Activated naive CD4-positive, alpha-beta T cell treated with anti-CD3 and anti-CD28 coated beads, Interleukin-2, amount 10 ng/mL, durations not matched to agents 7 days and 5 days (primary cell): ENCODE results near the gene SLC19A1.

ENCODE experiments used
- CTCF ChIA-PET: fragments of 350-600 bp; sonication (Branson Sonifier 250); formaldehyde crosslinking; loops from one replicate; lab custom pipeline; 2021; ENCODE audit warnings: antibody characterized with exemption; lab: Charles Lee
- DNase-seq: peaks from one replicate; pipeline ENCODE4 v3.0.0-alpha.2; 2020
- H3K27ac Mint-ChIP-seq: one replicate; pipeline ENCODE4 v1.8.0; 2021; ENCODE audit warnings: mild to moderate bottlenecking, moderate library complexity, mixed read lengths
- H3K27me3 Mint-ChIP-seq: one replicate; pipeline ENCODE4 v1.8.0; 2021; ENCODE audit warnings: mild to moderate bottlenecking, mixed read lengths
- H3K36me3 Mint-ChIP-seq: one replicate; pipeline ENCODE4 v1.8.0; 2021; ENCODE audit warnings: mixed read lengths
- H3K4me1 Mint-ChIP-seq: one replicate; pipeline ENCODE4 v1.8.0; 2021; ENCODE audit warnings: mixed read lengths
- H3K4me3 Mint-ChIP-seq: one replicate; pipeline ENCODE4 v1.8.0; 2021; ENCODE audit warnings: mild to moderate bottlenecking, moderate library complexity, mixed read lengths
- H3K9me3 Mint-ChIP-seq: one replicate; pipeline ENCODE4 v1.8.0; 2021; ENCODE audit warnings: mixed read lengths

Gene SLC19A1

DNA sequence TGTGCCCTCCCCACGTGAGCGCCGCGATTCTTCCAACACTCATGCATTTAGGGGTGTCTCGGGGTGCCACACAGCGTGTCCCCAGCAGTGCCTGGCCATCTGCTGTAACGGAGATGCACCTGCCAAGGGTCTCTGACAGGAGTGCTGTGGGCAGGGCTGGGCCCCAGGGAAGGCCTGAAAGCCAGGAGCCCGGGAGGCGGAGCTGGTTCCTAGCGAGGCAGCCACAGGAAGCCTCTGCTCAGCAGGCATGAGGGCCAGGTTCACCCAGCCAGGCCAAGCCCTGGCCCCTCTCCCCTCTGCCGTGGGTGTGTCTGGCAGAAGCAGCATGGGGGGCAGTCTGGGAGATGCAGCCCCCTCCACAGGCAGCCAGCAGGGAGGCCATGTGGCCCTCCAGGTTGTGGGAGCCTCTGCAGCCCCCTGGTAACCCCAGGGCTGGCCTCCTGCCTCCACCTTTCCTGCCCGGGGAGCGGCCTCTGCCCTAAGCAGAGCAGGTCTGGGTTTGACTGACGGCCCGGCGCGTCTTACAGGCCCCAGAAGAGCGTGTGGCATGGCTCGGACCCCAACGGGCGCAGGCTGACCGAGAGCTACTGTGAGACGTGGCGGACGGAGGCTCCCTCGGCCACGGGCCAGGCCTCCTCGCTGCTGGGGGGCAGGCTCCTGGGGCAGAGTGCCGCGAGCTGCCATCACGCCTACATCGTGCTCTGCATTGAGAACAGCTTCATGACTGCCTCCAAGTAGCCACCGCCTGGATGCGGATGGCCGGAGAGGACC lies 30.4 kb downstream of the SLC19A1 start:
- H3K36me3 Mint-ChIP-seq, result peaks cover 10% of the 10 kb centered on the region
- no peak overlapping the region for H3K27ac Mint-ChIP-seq
- H3K4me1 Mint-ChIP-seq, result peaks cover 6% of the 10 kb centered on the region
- CTCF ChIA-PET, result no interaction called here
- H3K9me3 Mint-ChIP-seq, result no peaks in the 10 kb centered on the region
- no peak overlapping the region for H3K4me3 Mint-ChIP-seq
- H3K27me3 Mint-ChIP-seq, result no peaks in the 10 kb centered on the region
- no peak for DNase-seq

GRCh38 chr21:45511007-45511406 lies 31.2 kb downstream of the SLC19A1 start:
- Mint-ChIP-seq H3K4me3 (no peak overlapping the region), H3K27me3 (no peaks in the 10 kb centered on the region), H3K36me3 (peaks cover 10% of the 10 kb centered on the region), H3K9me3 (no peaks in the 10 kb centered on the region), H3K27ac (no peak overlapping the region), H3K4me1 (peaks cover 6% of the 10 kb centered on the region)
- no peak for DNase-seq
- CTCF ChIA-PET, result no interaction called here

DNA sequence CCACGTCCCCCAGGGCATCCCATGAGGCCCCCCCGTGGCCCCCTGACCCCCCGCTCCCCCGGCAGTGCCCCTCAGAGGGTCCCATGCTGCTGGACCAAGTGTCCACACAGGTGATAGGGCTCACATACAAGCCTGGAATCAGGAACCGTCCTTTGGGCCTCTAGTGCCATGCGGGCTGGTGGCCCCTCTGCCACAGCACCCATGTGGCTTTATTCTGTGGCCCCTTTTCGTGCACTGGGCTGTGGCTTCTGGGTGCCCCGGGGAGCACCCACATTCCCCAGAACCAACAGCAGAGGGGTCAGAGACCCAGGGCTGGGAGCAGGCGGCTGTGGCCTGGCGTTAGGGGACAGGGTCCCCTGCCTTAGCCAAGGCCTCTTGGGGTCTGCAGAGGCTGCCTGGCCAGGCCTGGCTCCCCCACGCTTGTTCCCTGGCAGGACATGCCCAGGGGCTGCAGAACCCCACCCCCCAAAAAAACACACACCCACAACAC lies 31.7 kb downstream of the SLC19A1 start:
- DNase-seq, result no peak
- Mint-ChIP-seq H3K27me3 (no peaks in the 10 kb centered on the region), H3K4me3 (no peak overlapping the region), H3K27ac (no peak overlapping the region), H3K36me3 (peaks cover 10% of the 10 kb centered on the region), H3K9me3 (no peaks in the 10 kb centered on the region), H3K4me1 (peaks cover 6% of the 10 kb centered on the region)
- CTCF ChIA-PET, result no interaction called here

GRCh38 chr21:45509566-45510465 lies 32.4 kb downstream of the SLC19A1 start:
- Mint-ChIP-seq H3K9me3 (no peaks in the 10 kb centered on the region), H3K36me3 (peaks cover 7% of the 10 kb centered on the region), H3K4me1 (peaks cover 6% of the 10 kb centered on the region), H3K4me3 (no peak overlapping the region), H3K27me3 (no peaks in the 10 kb centered on the region), H3K27ac (no peak overlapping the region)
- CTCF ChIA-PET, result no interaction called here
- DNase-seq, result no peak

- Mint-ChIP-seq H3K27ac (no peak overlapping the region), H3K36me3 (peaks cover 4% of the 10 kb centered on the region), H3K9me3 (no peaks in the 10 kb centered on the region), H3K4me1 (peaks cover 3% of the 10 kb centered on the region), H3K4me3 (no peak overlapping the region), H3K27me3 (no peaks in the 10 kb centered on the region)
- no peak for DNase-seq
- CTCF ChIA-PET, result no interaction called here
These were observed 33.4 kb downstream of the SLC19A1 start for GRCh38 chr21:45508607-45509565.

GRCh38 chr21:45507888-45508508 lies 34.2 kb downstream of the SLC19A1 start:
- no peak overlapping the region for H3K4me3 Mint-ChIP-seq
- no peaks in the 10 kb centered on the region for H3K9me3 Mint-ChIP-seq
- H3K4me1 Mint-ChIP-seq, result no peaks in the 10 kb centered on the region
- H3K27ac Mint-ChIP-seq, result no peak overlapping the region
- H3K36me3 Mint-ChIP-seq, result peaks cover under 1% of the 10 kb centered on the region
- no peaks in the 10 kb centered on the region for H3K27me3 Mint-ChIP-seq
- CTCF ChIA-PET, result no interaction called here
- no peak for DNase-seq

- no peak for DNase-seq
- Mint-ChIP-seq H3K36me3 (no peaks in the 10 kb centered on the region), H3K9me3 (no peaks in the 10 kb centered on the region), H3K4me1 (no peaks in the 10 kb centered on the region), H3K4me3 (no peak overlapping the region), H3K27ac (no peak overlapping the region), H3K27me3 (no peaks in the 10 kb centered on the region)
- CTCF ChIA-PET, result no interaction called here
These were observed 34.7 kb downstream of the SLC19A1 start for GRCh38 chr21:45507523-45507875.

DNA sequence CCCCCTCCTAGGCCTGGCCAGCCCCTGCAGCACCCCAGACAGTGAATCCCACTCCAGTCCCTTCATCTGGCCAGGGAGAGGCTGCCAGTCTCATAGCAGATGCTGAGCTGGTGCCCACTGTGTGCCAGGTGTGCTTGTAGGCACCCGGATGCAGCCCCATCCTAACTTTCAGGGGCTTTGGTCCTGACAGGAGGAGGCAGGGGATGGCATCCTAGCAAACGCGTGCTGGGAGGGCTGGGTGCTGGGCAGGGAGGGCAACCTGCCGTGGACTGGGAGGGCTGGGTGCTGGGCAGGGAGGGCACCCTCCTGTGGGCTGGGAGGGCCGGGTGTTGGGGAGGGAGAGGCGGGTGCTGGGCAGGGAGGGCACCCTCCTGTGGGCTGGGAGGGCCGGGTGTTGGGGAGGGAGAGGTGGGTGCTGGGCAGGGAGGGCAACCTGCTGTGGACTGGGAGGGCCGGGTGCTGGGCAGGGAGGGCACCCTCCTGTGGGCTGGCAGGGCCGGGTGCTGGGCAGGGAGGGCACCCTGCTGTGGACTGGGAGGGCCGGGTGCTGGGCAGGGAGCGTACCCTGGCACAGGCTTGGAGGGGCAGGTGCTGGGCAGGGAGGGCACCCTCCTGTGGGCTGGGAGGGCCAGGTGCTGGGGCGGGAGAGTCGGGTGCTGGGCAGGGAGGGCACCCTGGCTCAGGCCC lies 35.3 kb downstream of the SLC19A1 start:
- Mint-ChIP-seq H3K4me1 (no peaks in the 10 kb centered on the region), H3K4me3 (no peak overlapping the region)
- CTCF ChIA-PET, result no interaction called here

DNA sequence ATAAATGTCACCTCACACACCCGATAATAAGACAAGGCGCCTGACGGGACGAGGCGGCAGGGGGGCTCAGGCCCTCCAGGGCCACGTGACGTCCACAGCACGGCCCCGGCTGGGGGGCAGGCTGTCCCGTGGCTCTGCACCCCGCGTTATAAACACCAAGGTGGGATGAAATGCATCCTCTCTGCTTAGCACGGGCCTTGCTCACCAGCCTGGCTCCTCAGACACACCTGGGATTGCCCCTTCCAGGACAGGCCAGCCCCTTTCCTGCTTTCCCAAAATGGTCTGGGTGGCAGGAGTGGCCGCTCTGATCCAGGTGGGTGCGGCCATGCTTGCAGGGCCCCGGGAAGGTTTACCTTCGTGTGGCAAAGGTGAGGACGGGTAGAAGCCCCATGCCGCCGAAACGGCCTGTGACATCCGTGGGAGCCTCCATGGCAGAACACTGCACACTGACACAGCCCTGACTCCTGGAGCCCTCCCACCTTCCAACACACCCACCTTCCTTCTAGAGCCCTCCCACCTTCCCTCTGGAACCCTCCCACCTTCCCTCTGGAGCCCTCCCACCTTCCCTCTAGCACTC lies 35.9 kb downstream of the SLC19A1 start:
- CTCF ChIA-PET, result no interaction called here
- Mint-ChIP-seq H3K9me3 (no peaks in the 10 kb centered on the region), H3K4me3 (no peak overlapping the region), H3K36me3 (no peaks in the 10 kb centered on the region), H3K4me1 (no peaks in the 10 kb centered on the region), H3K27me3 (no peaks in the 10 kb centered on the region), H3K27ac (no peak overlapping the region)
- DNase-seq, result no peak

More for the DNA sequence above, 35.3 kb downstream of the SLC19A1 start:
- Mint-ChIP-seq H3K27ac (no peak overlapping the region), H3K27me3 (no peaks in the 10 kb centered on the region), H3K36me3 (no peaks in the 10 kb centered on the region), H3K9me3 (no peaks in the 10 kb centered on the region)
- DNase-seq, result no peak

GRCh38 chr21:45505416-45506021 lies 36.7 kb downstream of the SLC19A1 start:
- Mint-ChIP-seq H3K9me3 (no peaks in the 10 kb centered on the region), H3K4me1 (no peaks in the 10 kb centered on the region), H3K27ac (no peak overlapping the region), H3K27me3 (no peaks in the 10 kb centered on the region), H3K4me3 (no peak overlapping the region), H3K36me3 (no peaks in the 10 kb centered on the region)
- no peak for DNase-seq
- CTCF ChIA-PET, result no interaction called here

GRCh38 chr21:45504516-45505415 lies 37.5 kb downstream of the SLC19A1 start:
- Mint-ChIP-seq H3K27ac (no peak overlapping the region), H3K9me3 (peaks cover 4% of the 10 kb centered on the region), H3K27me3 (no peaks in the 10 kb centered on the region), H3K4me1 (no peaks in the 10 kb centered on the region), H3K36me3 (no peaks in the 10 kb centered on the region), H3K4me3 (no peak overlapping the region)
- CTCF ChIA-PET, result no interaction called here
- DNase-seq, result no peak

DNA sequence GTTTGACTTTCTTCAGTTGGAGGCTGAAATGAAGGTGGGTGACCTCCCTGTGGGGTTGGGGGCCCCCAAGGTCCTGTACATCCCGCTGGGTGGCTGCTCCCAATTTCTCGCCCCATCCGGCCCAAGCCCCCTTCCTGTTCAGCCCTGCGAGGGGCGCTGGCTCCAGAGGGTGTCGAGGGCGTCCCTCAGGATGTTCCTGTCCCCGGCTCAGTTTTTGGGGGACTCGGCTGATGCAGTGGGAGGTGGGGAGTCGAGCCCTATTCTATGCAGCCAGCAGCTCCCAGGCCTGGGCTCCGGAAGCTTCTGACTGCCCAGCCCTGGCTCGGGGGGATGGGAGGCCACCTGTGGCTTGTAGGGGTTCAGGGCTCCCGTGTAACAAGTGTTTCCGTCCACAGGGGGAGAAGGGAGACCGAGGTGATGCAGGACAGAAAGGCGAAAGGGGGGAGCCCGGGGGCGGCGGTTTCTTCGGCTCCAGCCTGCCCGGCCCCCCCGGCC lies 38.2 kb downstream of the SLC19A1 start:
- Mint-ChIP-seq H3K9me3 (peaks cover 7% of the 10 kb centered on the region), H3K36me3 (no peaks in the 10 kb centered on the region), H3K4me3 (no peak overlapping the region), H3K4me1 (no peaks in the 10 kb centered on the region), H3K27ac (no peak overlapping the region), H3K27me3 (no peaks in the 10 kb centered on the region)
- CTCF ChIA-PET, result no interaction called here
- no peak for DNase-seq
